Fibroblast of skin of right biceps (primary cell): ENCODE results near the gene PTOV1.
"Not testable (repeated sequence)": the region's sequence is repeated elsewhere in the genome, so short reads cannot be mapped to it uniquely, and the experiment has no call there.

Source experiments
- DNase-seq: peaks from one replicate; pipeline ENCODE4 v3.0.0-alpha.2; 2013

PTOV1 gene

GRCh38 chr19:49818649-49819370, 32.1 kb upstream of the PTOV1 start:
- no peak for DNase-seq

- not testable (repeated sequence) for DNase-seq
Measured at GRCh38 chr19:49819452-49820115, 31.4 kb upstream of the PTOV1 start.

- DNase-seq = no peak
Measured at GRCh38 chr19:49820125-49820524, 30.8 kb upstream of the PTOV1 start.

GRCh38 chr19:49823472-49823871, 27.5 kb upstream of the PTOV1 start:
- DNase-seq = no peak

GRCh38 chr19:49824662-49825061, 26.3 kb upstream of the PTOV1 start:
- DNase-seq = no peak

GRCh38 chr19:49827034-49827433, 23.9 kb upstream of the PTOV1 start:
- DNase-seq = no peak

GRCh38 chr19:49829200-49829599, 21.8 kb upstream of the PTOV1 start:
- no peak for DNase-seq

GRCh38 chr19:49829721-49830120, 21.2 kb upstream of the PTOV1 start:
- no peak for DNase-seq

GRCh38 chr19:49830766-49831165, 20.2 kb upstream of the PTOV1 start:
- no peak for DNase-seq

- DNase-seq = no peak
Measured at GRCh38 chr19:49831592-49831991, 19.4 kb upstream of the PTOV1 start.

GRCh38 chr19:49832556-49832955, 18.4 kb upstream of the PTOV1 start:
- no peak for DNase-seq

- no peak for DNase-seq
Measured at GRCh38 chr19:49833599-49833998, 17.4 kb upstream of the PTOV1 start.

GRCh38 chr19:49835562-49835961, 15.4 kb upstream of the PTOV1 start:
- DNase-seq = no peak

- no peak for DNase-seq
Measured at GRCh38 chr19:49836176-49837008, 14.6 kb upstream of the PTOV1 start.

GRCh38 chr19:49837009-49837310, 14.0 kb upstream of the PTOV1 start:
- no peak for DNase-seq

GRCh38 chr19:49837425-49837824, 13.5 kb upstream of the PTOV1 start:
- no peak for DNase-seq

- DNase-seq = no peak
Measured at GRCh38 chr19:49838885-49839588, 11.9 kb upstream of the PTOV1 start.

GRCh38 chr19:49839713-49840112, 11.2 kb upstream of the PTOV1 start:
- no peak for DNase-seq

GRCh38 chr19:49840321-49840720, 10.6 kb upstream of the PTOV1 start:
- no peak for DNase-seq

- no peak for DNase-seq
Measured at GRCh38 chr19:49840736-49841249, 10.2 kb upstream of the PTOV1 start.

- DNase-seq = no peak
Measured at GRCh38 chr19:49843265-49843664, 7.7 kb upstream of the PTOV1 start.

- no peak for DNase-seq
Measured at GRCh38 chr19:49844138-49845095, 6.5 kb upstream of the PTOV1 start.
